ENCODE results near the gene CRK. TPM values are rescaled to one million over a fixed set of nuclear protein-coding genes. Genes with fewer than 3 reads are reported as not detected.

The CRK gene
- polyA plus RNA-seq, 5 donors = 51.4 to 61.2 (median 54.1) TPM

Other genes with a start within 250 kb of the CRK start
- gene BHLHA9, start 185.8 kb downstream of the CRK start, polyA plus RNA-seq (ENCODE audit: insufficient read depth in 1 of 5, insufficient read length in 5 of 5, low replicate concordance in 1 of 5) = under 1 TPM in 1 of 5 donors, not detected in 4; 0.12 TPM
- gene TRARG1, start 176.6 kb downstream of the CRK start, polyA plus RNA-seq (ENCODE audit: insufficient read depth in 1 of 5, insufficient read length in 5 of 5, low replicate concordance in 1 of 5) = not detected
- 100 to 1,000 TPM; 780 to 913 (median 839) TPM for gene YWHAE, start 56.0 kb downstream of the CRK start, polyA plus RNA-seq (ENCODE audit: insufficient read depth in 1 of 5, insufficient read length in 5 of 5, low replicate concordance in 1 of 5)
- gene MYO1C, start 36.5 kb upstream of the CRK start, polyA plus RNA-seq (ENCODE audit: insufficient read depth in 1 of 5, insufficient read length in 5 of 5, low replicate concordance in 1 of 5) = 10 to 100 TPM; 60.0 to 88.9 (median 78.5) TPM
- gene INPP5K, start 60.4 kb upstream of the CRK start, polyA plus RNA-seq (ENCODE audit: insufficient read depth in 1 of 5, insufficient read length in 5 of 5, low replicate concordance in 1 of 5) = 10 to 100 TPM; 25.7 to 32.9 (median 28.8) TPM
- gene PITPNA, start 106.6 kb upstream of the CRK start, polyA plus RNA-seq (ENCODE audit: insufficient read depth in 1 of 5, insufficient read length in 5 of 5, low replicate concordance in 1 of 5) = 10 to 100 TPM; 55.0 to 66.0 (median 65.4) TPM
- gene SLC43A2, start 172.6 kb upstream of the CRK start, polyA plus RNA-seq (ENCODE audit: insufficient read depth in 1 of 5, insufficient read length in 5 of 5, low replicate concordance in 1 of 5) = 10 to 100 TPM; 21.0 to 29.0 (median 23.4) TPM
- gene SCARF1, start 189.5 kb upstream of the CRK start, polyA plus RNA-seq (ENCODE audit: insufficient read depth in 1 of 5, insufficient read length in 5 of 5, low replicate concordance in 1 of 5) = 10 to 100 TPM; 14.6 to 23.5 (median 20.4) TPM
- 10 to 100 TPM in 1 of 5 donors, 1 to 10 TPM in 4; 6.2 to 10.2 (median 7.7) TPM for gene RILP, start 193.6 kb upstream of the CRK start, polyA plus RNA-seq (ENCODE audit: insufficient read depth in 1 of 5, insufficient read length in 5 of 5, low replicate concordance in 1 of 5)
- 100 to 1,000 TPM; 241 to 367 (median 316) TPM for gene PRPF8, start 228.6 kb upstream of the CRK start, polyA plus RNA-seq (ENCODE audit: insufficient read depth in 1 of 5, insufficient read length in 5 of 5, low replicate concordance in 1 of 5)

All from right lung (tissue), 5 donors.